NCI-H128 (cell line): ENCODE measurements around the gene SLC25A6.
"Not testable (repeated sequence)": the region's sequence is repeated elsewhere in the genome, so short reads cannot be mapped to it uniquely, and the experiment has no call there.

Experiments used
- DNase-seq: peaks from one replicate; lab custom pipeline; 2025; ENCODE audit not compliant: unreplicated experiment; lab: John Stamatoyannopoulos, UW

The SLC25A6 gene

GRCh38 chrX:1416327-1416784, 24.4 kb upstream of the SLC25A6 start:
- no peak for DNase-seq

- no peak for DNase-seq
Observed at GRCh38 chrX:1412551-1413161, 20.7 kb upstream of the SLC25A6 start.

GRCh38 chrX:1411326-1411725, 19.4 kb upstream of the SLC25A6 start:
- DNase-seq, result no peak

- DNase-seq, result no peak
Observed at GRCh38 chrX:1407035-1407434, 15.1 kb upstream of the SLC25A6 start.

GRCh38 chrX:1405769-1406168, 13.9 kb upstream of the SLC25A6 start:
- not testable (repeated sequence) for DNase-seq

- not testable (repeated sequence) for DNase-seq
Observed at GRCh38 chrX:1403867-1404266, 12.0 kb upstream of the SLC25A6 start.

- DNase-seq, result no peak
Observed at GRCh38 chrX:1403228-1403627, 11.3 kb upstream of the SLC25A6 start.

- DNase-seq, result no peak
Observed at GRCh38 chrX:1401611-1402430, 9.9 kb upstream of the SLC25A6 start.

- no peak for DNase-seq
Observed at GRCh38 chrX:1400742-1401471, 9.0 kb upstream of the SLC25A6 start.

- no peak for DNase-seq
Observed at GRCh38 chrX:1400049-1400448, 8.1 kb upstream of the SLC25A6 start.

GRCh38 chrX:1398431-1399340, 6.8 kb upstream of the SLC25A6 start:
- DNase-seq, result no peak

- DNase-seq, result no peak
Observed at GRCh38 chrX:1397441-1398270, 5.7 kb upstream of the SLC25A6 start.

GRCh38 chrX:1397001-1397400, 5.1 kb upstream of the SLC25A6 start:
- no peak for DNase-seq

- DNase-seq, result no peak
Observed at GRCh38 chrX:1395646-1396216, 3.8 kb upstream of the SLC25A6 start.

GRCh38 chrX:1394731-1395501, 3.0 kb upstream of the SLC25A6 start:
- DNase-seq, result no peak

- DNase-seq, result no peak
Observed at GRCh38 chrX:1393871-1394615, 2.1 kb upstream of the SLC25A6 start.

- DNase-seq, result no peak
Observed at GRCh38 chrX:1392376-1393068, 609 bp upstream of the SLC25A6 start.

- no peak for DNase-seq
Observed at GRCh38 chrX:1391370-1391706, 575 bp downstream of the SLC25A6 start.
